H9 (cell line): Measurements from ENCODE around the gene BEND5. TPM values are rescaled to one million over a fixed set of nuclear protein-coding genes. Genes with fewer than 3 reads are reported as not detected.

Source experiments
- DNase-seq: peaks from one replicate; pipeline ENCODE4 v3.0.0-alpha.2; 2017
- H2AFZ ChIP-seq: one replicate; pipeline ENCODE4 v1.6.1; 2013; ENCODE audit warnings: mild to moderate bottlenecking, low read length, control low read depth, moderate library complexity
- H2AK5ac ChIP-seq: 2 replicates; pipeline ENCODE4 v1.6.1; 2013; ENCODE audit warnings: low read length, control low read depth, mixed read lengths; ENCODE audit not compliant: insufficient read length
- H2BK120ac ChIP-seq: one replicate; pipeline ENCODE4 v1.6.1; 2013; ENCODE audit warnings: low read depth, mild to moderate bottlenecking, low read length, control low read depth, inconsistent platforms; ENCODE audit not compliant: poor library complexity, severe bottlenecking
- H2BK12ac ChIP-seq: 2 replicates; pipeline ENCODE4 v1.6.1; 2013; ENCODE audit warnings: low read length, control low read depth, mixed read lengths, low read depth; ENCODE audit not compliant: insufficient read length
- H2BK15ac ChIP-seq: 2 replicates; pipeline ENCODE4 v1.6.1; 2013; ENCODE audit warnings: low read depth, low read length, control low read depth
- H2BK20ac ChIP-seq: one replicate; pipeline ENCODE4 v1.6.1; 2013; ENCODE audit warnings: low read depth, mild to moderate bottlenecking, low read length, control low read depth, inconsistent platforms; ENCODE audit not compliant: poor library complexity, severe bottlenecking
- H2BK5ac ChIP-seq: 2 replicates; pipeline ENCODE4 v1.6.1; 2013; ENCODE audit warnings: low read length, control low read depth, mixed read lengths; ENCODE audit not compliant: insufficient read length
- H3K14ac ChIP-seq: 2 replicates; pipeline ENCODE4 v1.6.1; 2013; ENCODE audit warnings: low read length, control low read depth; ENCODE audit not compliant: insufficient read depth
- H3K18ac ChIP-seq: 2 replicates; pipeline ENCODE4 v1.6.1; 2013; ENCODE audit warnings: low read depth, mild to moderate bottlenecking, mixed read lengths, low read length, control low read depth; ENCODE audit not compliant: insufficient read length
- H3K23ac ChIP-seq: 2 replicates; pipeline ENCODE4 v1.6.1; 2013; ENCODE audit warnings: low read length, control low read depth, mixed read lengths, low read depth; ENCODE audit not compliant: insufficient read length
- H3K23me2 ChIP-seq: 2 replicates; pipeline ENCODE4 v1.6.1; 2013; ENCODE audit warnings: low read depth, mild to moderate bottlenecking, mixed read lengths, low read length, control low read depth; ENCODE audit not compliant: insufficient read length, poor library complexity, severe bottlenecking
- H3K27ac ChIP-seq: 2 replicates; pipeline ENCODE4 v1.5.1; 2013; ENCODE audit warnings: low read length, control low read depth, mixed read lengths, low read depth; ENCODE audit not compliant: insufficient read length
- H3K27me3 ChIP-seq: 2 replicates; pipeline ENCODE4 v1.6.1; 2013; ENCODE audit warnings: low read length, control low read depth, inconsistent platforms; ENCODE audit not compliant: insufficient read depth
- H3K4ac ChIP-seq: 2 replicates; pipeline ENCODE4 v1.6.1; 2013; ENCODE audit warnings: low read depth, mild to moderate bottlenecking, control low read depth, inconsistent platforms, low read length, moderate library complexity
- H3K4me1 ChIP-seq: 2 replicates; pipeline ENCODE4 v1.6.1; 2013; ENCODE audit warnings: low read length, control low read depth, inconsistent platforms; ENCODE audit not compliant: insufficient read depth
- H3K4me2 ChIP-seq: 2 replicates; pipeline ENCODE4 v1.6.1; 2013; ENCODE audit warnings: low read length, control low read depth, mixed read lengths; ENCODE audit not compliant: insufficient read length, insufficient read depth
- H3K56ac ChIP-seq: 2 replicates; pipeline ENCODE4 v1.6.1; 2013; ENCODE audit warnings: low read depth, mild to moderate bottlenecking, mixed read lengths, low read length, control low read depth; ENCODE audit not compliant: insufficient read length
- H3K79me1 ChIP-seq: 2 replicates; pipeline ENCODE4 v1.6.1; 2013; ENCODE audit warnings: low read depth, mild to moderate bottlenecking, moderate library complexity, low read length, control low read depth, inconsistent platforms; ENCODE audit not compliant: insufficient read depth, poor library complexity, severe bottlenecking
- H3K79me2 ChIP-seq: 2 replicates; pipeline ENCODE4 v1.6.1; 2013; ENCODE audit warnings: low read length, control low read depth, inconsistent platforms; ENCODE audit not compliant: insufficient read depth
- H3K9ac ChIP-seq: 2 replicates; pipeline ENCODE4 v1.6.1; 2013; ENCODE audit warnings: low read length, control low read depth, mixed read lengths; ENCODE audit not compliant: insufficient read length; ENCODE audit errors: extremely low read depth
- H3K9me3 ChIP-seq: one replicate; pipeline ENCODE4 v1.6.1; 2013; ENCODE audit warnings: low read depth, low read length, inconsistent platforms; ENCODE audit not compliant: control insufficient read depth
- H3T11ph ChIP-seq: one replicate; pipeline ENCODE4 v1.6.1; 2013; ENCODE audit warnings: mild to moderate bottlenecking, low read length, control low read depth, inconsistent platforms
- H4K20me1 ChIP-seq: one replicate; pipeline ENCODE4 v1.6.1; 2013; ENCODE audit not compliant: control insufficient read depth, insufficient read length, insufficient read depth
- H4K5ac ChIP-seq: 2 replicates; pipeline ENCODE4 v1.6.1; 2013; ENCODE audit warnings: low read depth, mild to moderate bottlenecking, mixed read lengths, low read length, control low read depth; ENCODE audit not compliant: insufficient read length
- H4K8ac ChIP-seq: replicated peaks from 2 replicates; pipeline ENCODE4 v1.6.1; 2013; ENCODE audit warnings: low read length, control low read depth, mixed read lengths, low read depth; ENCODE audit not compliant: insufficient read length
- H4K91ac ChIP-seq: 2 replicates; pipeline ENCODE4 v1.6.1; 2013; ENCODE audit warnings: low read depth, mild to moderate bottlenecking, moderate library complexity, mixed read lengths, low read length, control low read depth; ENCODE audit not compliant: insufficient read length
- H3K27ac Mint-ChIP-seq, 3 experiments: 2 replicates in 2 of 3; 3 replicates in 1 of 3; pipeline ENCODE4 v1.8.0; 2020 to 2021; ENCODE audit warnings: mixed read lengths in 3 of 3, mild to moderate bottlenecking in 1 of 3, moderate library complexity in 1 of 3
- H3K27me3 Mint-ChIP-seq: 2 replicates; pipeline ENCODE4 v1.8.0; 2021; ENCODE audit warnings: low read depth, mild to moderate bottlenecking, moderate library complexity, mixed read lengths
- H3K36me3 Mint-ChIP-seq, 3 experiments: 2 replicates in 2 of 3; 3 replicates in 1 of 3; pipeline ENCODE4 v1.8.0; 2020 to 2021; ENCODE audit warnings: low read depth in 3 of 3, mixed read lengths in 3 of 3; ENCODE audit not compliant: insufficient read depth in 1 of 3
- H3K4me1 Mint-ChIP-seq, 2 experiments: 2 replicates each; pipeline ENCODE4 v1.8.0; 2020; ENCODE audit warnings: mixed read lengths in 2 of 2
- H3K4me3 Mint-ChIP-seq, 2 experiments: 2 replicates in 1 of 2; 3 replicates in 1 of 2; pipeline ENCODE4 v1.8.0; 2020 to 2021; ENCODE audit warnings: mild to moderate bottlenecking in 2 of 2, mixed read lengths in 2 of 2, moderate library complexity in 1 of 2
- H3K9me3 Mint-ChIP-seq, 2 experiments: 2 replicates in 1 of 2; 3 replicates in 1 of 2; pipeline ENCODE4 v1.8.0; 2020; ENCODE audit warnings: mild to moderate bottlenecking in 2 of 2, mixed read lengths in 2 of 2, moderate library complexity in 1 of 2
- CTCF ChIP-seq: fragments of 200-600 bp; sonication (generic); conservative IDR thresholded peaks from 3 replicates; pipeline ENCODE4 v1.8.0; 2021; ENCODE audit warnings: antibody characterized with exemption, mild to moderate bottlenecking
- WGBS: extraction: QIAGEN DNeasy Blood & Tissue Kit; methylation state at CpG from one replicate; pipeline ENCODE4 v1.1.7; 2013; ENCODE audit warnings: missing lambda C conversion rate, low lambda C conversion rate, mixed read lengths; ENCODE audit not compliant: insufficient read length; ENCODE audit errors: extremely low coverage; 5-methylcytosine and 5-hydroxymethylcytosine counted together
- total RNA-seq: library from RNA; stranded (reverse); gene quantifications from 2 replicates; pipeline ENCODE4 v1.2.1, GENCODE V29; 2021

BEND5 gene
- total RNA-seq, 1 experiment from 2014 or later, result 4.8 TPM

- Histone ChIP-seq H2AK5ac (no peak overlapping the region), H4K20me1 (no peaks in the 10 kb centered on the region), H3K4ac (no peak overlapping the region), H4K91ac (no peak overlapping the region), H3K79me2 (0 out of 2 replicates have a peak, but pooled peaks cover 2% of the 10 kb centered on the region), H3K56ac (no peak overlapping the region), H4K8ac (no peak overlapping the region), H3T11ph (no peak overlapping the region), H3K23me2 (no peaks in the 10 kb centered on the region), H3K27ac (no peak overlapping the region), H2BK20ac (no peak overlapping the region), H2BK120ac (no peak overlapping the region), H3K4me1 (no peaks in the 10 kb centered on the region), H2BK5ac (no peak overlapping the region), H2AFZ (no peak overlapping the region), H3K27me3 (no peaks in the 10 kb centered on the region), H3K79me1 (no peaks in the 10 kb centered on the region), H3K18ac (no peak overlapping the region), H3K14ac (no peak overlapping the region), H3K23ac (no peak overlapping the region), H2BK12ac (no peak overlapping the region), H3K9me3 (no peaks in the 10 kb centered on the region), H3K9ac (no peak overlapping the region), H2BK15ac (no peak overlapping the region), H3K4me2 (no peak overlapping the region), H4K5ac (no peak overlapping the region)
- H3K9me3 Mint-ChIP-seq, result no peaks in the 10 kb centered on the region
- H3K36me3 Mint-ChIP-seq, result peaks cover 0 to 4% (median 1%) of the 10 kb centered on the region in 3 experiments; a peak in 2 of 7 replicates
- H3K27me3 Mint-ChIP-seq, result no peaks in the 10 kb centered on the region; the same call in 1 of the 2 replicates
- WGBS, result no CpG with 5 or more reads among the region's 4 CpGs
- H3K4me3 Mint-ChIP-seq, result no peak overlapping the region
- no peaks in the 10 kb centered on the region for H3K4me1 Mint-ChIP-seq
- DNase-seq, result no peak
- no peak for TF ChIP-seq CTCF
- no peak overlapping the region for H3K27ac Mint-ChIP-seq
Measured at GRCh38 chr1:48726557-48727215, 50.0 kb downstream of the BEND5 start.
